Uterus (tissue), 4 donors: ENCODE measurements around the gene SLC35G6. TPM values are rescaled to one million over a fixed set of nuclear protein-coding genes. Genes with fewer than 3 reads are reported as not detected.
"Not testable (repeated sequence)": the region's sequence is repeated elsewhere in the genome, so short reads cannot be mapped to it uniquely, and the experiment has no call there.

ENCODE experiments used
- DNase-seq, 2 donors: peaks; one replicate each; pipeline ENCODE4 v3.0.0-alpha.2; 2019 to 2020
- H3K27ac ChIP-seq, 2 donors: fragments of 200-600 bp; sonication (generic); 1 replicate in 1 of 2; 2 replicates in 1 of 2; pipeline ENCODE4 v1.5.1; 2016 to 2018
- H3K27me3 ChIP-seq, 2 donors: fragments of 200-600 bp; sonication (generic); one replicate each; pipeline ENCODE4 v1.5.1; 2018 to 2019; ENCODE audit warnings: control low read depth in 1 of 2
- H3K36me3 ChIP-seq, 2 donors: fragments of 200-600 bp; sonication (generic); one replicate each; pipeline ENCODE4 v1.5.1; 2019; ENCODE audit warnings: control low read depth in 1 of 2
- H3K4me1 ChIP-seq, 2 donors: fragments of 200-600 bp; sonication (generic); one replicate each; pipeline ENCODE4 v1.5.1; 2018 to 2019; ENCODE audit warnings: control low read depth in 1 of 2
- H3K4me3 ChIP-seq, 2 donors: fragments of 200-600 bp; sonication (generic); 1 replicate in 1 of 2; 2 replicates in 1 of 2; pipeline ENCODE4 v1.5.1; 2018 to 2019; ENCODE audit warnings: mild to moderate bottlenecking in 1 of 2
- H3K9me3 ChIP-seq, 2 donors: fragments of 200-600 bp; sonication (generic); one replicate each; pipeline ENCODE4 v1.5.1; 2019; ENCODE audit warnings: control low read depth in 1 of 2
- POLR2A ChIP-seq, 2 donors: fragments of 450-650 bp; IDR thresholded peaks; one replicate each; pipeline ENCODE4 v1.6.1; 2016; ENCODE audit warnings: antibody characterized with exemption in 2 of 2, mild to moderate bottlenecking in 1 of 2, moderate library complexity in 1 of 2
- intact Hi-C: fragments of 100-400 bp; cut with DNase I; formaldehyde crosslinking; loops from one replicate; pipeline ENCODE4 v1.15.1; 2023; ENCODE audit warnings: low total_unique reads
- total RNA-seq, 4 donors: library from RNA; depleted of rRNA in 3 of 4; stranded (reverse); fragments of >200 nt in 3 of 4; gene quantifications; one replicate each; pipeline versions ENCODE4 v1.1.0 to v1.2.4, GENCODE V29; 2014 to 2023
- TF ChIP-seq, protein P1 (sequence below), 4 experiments: fragments of 200-600 bp in 2 of 4; fragments of 450-650 bp in 2 of 4; sonication (generic) in 2 of 4; IDR thresholded peaks; one replicate each; pipeline ENCODE4 v1.5.1; 2016 to 2019; ENCODE audit warnings: antibody characterized with exemption in 4 of 4, mild to moderate bottlenecking in 2 of 4, moderate library complexity in 1 of 4
- donor health status: DM: yes; HTN: yes; CAD: no.

SLC35G6 gene
- total RNA-seq = not detected

GRCh38 chr17:7481275-7481674, at the start of gene SLC35G6:
Gene SLC35G6, plus strand, starts transcription at chr17:7481446. Its CDS starts 71 bp downstream, at chr17:7481517.
- H3K9me3 ChIP-seq, H3K4me3 ChIP-seq, H3K4me1 ChIP-seq, DNase-seq, H3K27me3 ChIP-seq, H3K36me3 ChIP-seq: not testable (repeated sequence)
- intact Hi-C loops = loop anchor here (10.0 kb wide), 1 partner anchor 46 kb away; the partner anchor contains the start of genes FGF11 and TMEM102
- peak within 1 kb of the TSS; percentile 99 to 100 for H3K27ac ChIP-seq

GRCh38 chr17:7432296-7432695, 49.0 kb upstream of the SLC35G6 start:
- H3K9me3 ChIP-seq = no peaks in the 10 kb centered on the region
- H3K36me3 ChIP-seq = no peaks in the 10 kb centered on the region
- no peak for DNase-seq
- no peak overlapping the region for H3K4me3 ChIP-seq
- no peaks in the 10 kb centered on the region for H3K27me3 ChIP-seq
- intact Hi-C loops = loop anchor here (10.0 kb wide), 1 partner anchor 53 kb away; the partner anchor contains the start of genes POLR2A and SLC35G6
- no peak for TF ChIP-seq POLR2A (IDR thresholded peaks at IDR 0.05)
- TF ChIP-seq, protein P1, sequence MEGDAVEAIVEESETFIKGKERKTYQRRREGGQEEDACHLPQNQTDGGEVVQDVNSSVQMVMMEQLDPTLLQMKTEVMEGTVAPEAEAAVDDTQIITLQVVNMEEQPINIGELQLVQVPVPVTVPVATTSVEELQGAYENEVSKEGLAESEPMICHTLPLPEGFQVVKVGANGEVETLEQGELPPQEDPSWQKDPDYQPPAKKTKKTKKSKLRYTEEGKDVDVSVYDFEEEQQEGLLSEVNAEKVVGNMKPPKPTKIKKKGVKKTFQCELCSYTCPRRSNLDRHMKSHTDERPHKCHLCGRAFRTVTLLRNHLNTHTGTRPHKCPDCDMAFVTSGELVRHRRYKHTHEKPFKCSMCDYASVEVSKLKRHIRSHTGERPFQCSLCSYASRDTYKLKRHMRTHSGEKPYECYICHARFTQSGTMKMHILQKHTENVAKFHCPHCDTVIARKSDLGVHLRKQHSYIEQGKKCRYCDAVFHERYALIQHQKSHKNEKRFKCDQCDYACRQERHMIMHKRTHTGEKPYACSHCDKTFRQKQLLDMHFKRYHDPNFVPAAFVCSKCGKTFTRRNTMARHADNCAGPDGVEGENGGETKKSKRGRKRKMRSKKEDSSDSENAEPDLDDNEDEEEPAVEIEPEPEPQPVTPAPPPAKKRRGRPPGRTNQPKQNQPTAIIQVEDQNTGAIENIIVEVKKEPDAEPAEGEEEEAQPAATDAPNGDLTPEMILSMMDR (IDR thresholded peaks at IDR 0.05) = no peak
- peaks cover 0 to 18% of the 10 kb centered on the region in 2 donors for H3K4me1 ChIP-seq
- H3K27ac ChIP-seq = no peak overlapping the region

- TF ChIP-seq POLR2A (IDR thresholded peaks at IDR 0.05) = no peak
- TF ChIP-seq, protein P1 (IDR thresholded peaks at IDR 0.05) = no peak
- Histone ChIP-seq H3K4me1 (peaks cover 0 to 43% of the 10 kb centered on the region in 2 donors), H3K4me3 (peak overlapping the region; percentile 29 to 30), H3K36me3 (no peaks in the 10 kb centered on the region), H3K27ac (peak overlapping the region; percentile 5 to 44), H3K27me3 (peaks cover 0 to 23% of the 10 kb centered on the region in 2 donors), H3K9me3 (no peaks in the 10 kb centered on the region)
- intact Hi-C loops = loop anchor here (10.0 kb wide), 1 partner anchor 49 kb away; the partner anchor contains the start of genes POLR2A and SLC35G6
- no peak for DNase-seq
Measured at GRCh38 chr17:7435676-7436555, 45.3 kb upstream of the SLC35G6 start.

DNA sequence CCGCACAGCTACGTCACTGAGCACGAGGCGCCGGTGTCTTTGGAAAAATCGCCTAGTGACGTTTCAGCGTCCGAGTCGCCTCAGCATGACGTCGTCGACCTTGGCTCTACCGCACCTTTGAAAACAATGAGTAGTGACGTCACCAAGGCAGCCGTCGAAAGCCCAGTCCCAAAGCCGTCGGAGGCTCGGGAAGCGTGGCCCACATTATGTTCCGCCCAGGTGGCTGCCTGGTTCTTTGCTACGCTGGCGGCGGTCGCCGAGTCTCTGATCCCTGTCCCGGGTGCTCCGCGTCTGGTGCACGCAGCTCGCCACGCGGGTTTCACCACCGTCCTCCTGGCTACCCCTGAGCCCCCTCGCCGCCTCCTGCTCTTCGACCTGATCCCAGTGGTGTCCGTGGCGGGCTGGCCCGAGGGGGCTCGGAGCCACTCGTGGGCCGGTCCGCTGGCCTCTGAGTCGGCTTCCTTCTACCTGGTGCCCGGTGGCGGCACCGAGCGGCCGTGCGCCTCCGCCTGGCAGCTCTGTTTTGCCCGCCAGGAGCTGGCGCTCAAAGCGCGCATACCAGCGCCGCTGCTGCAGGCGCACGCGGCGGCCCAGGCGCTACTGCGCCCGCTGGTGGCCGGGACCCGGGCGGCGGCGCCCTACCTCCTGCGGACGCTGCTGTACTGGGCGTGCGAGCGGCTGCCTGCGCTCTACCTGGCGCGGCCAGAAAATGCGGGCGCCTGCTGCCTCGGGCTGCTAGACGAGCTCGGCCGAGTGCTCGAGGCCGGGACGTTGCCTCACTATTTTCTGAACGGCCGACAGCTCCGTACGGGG, 44.5 kb upstream of the SLC35G6 start:
- Histone ChIP-seq H3K9me3 (no peaks in the 10 kb centered on the region), H3K36me3 (no peaks in the 10 kb centered on the region), H3K4me1 (peaks cover 0 to 43% of the 10 kb centered on the region in 2 donors), H3K27me3 (peaks cover 0 to 23% of the 10 kb centered on the region in 2 donors), H3K27ac (peak overlapping the region; percentile 28 to 64), H3K4me3 (peak overlapping the region; percentile 16 to 26)
- DNase-seq = peak; percentile 57 to 75
- TF ChIP-seq POLR2A (IDR thresholded peaks at IDR 0.05) = peak in 1 of 2 donors; percentile 43
- TF ChIP-seq, protein P1 (IDR thresholded peaks at IDR 0.05) = peak; percentile 59 to 97 (median 92)
- intact Hi-C loops = loop anchor here (10.0 kb wide), 1 partner anchor 48 kb away; the partner anchor contains the start of genes POLR2A and SLC35G6

DNA sequence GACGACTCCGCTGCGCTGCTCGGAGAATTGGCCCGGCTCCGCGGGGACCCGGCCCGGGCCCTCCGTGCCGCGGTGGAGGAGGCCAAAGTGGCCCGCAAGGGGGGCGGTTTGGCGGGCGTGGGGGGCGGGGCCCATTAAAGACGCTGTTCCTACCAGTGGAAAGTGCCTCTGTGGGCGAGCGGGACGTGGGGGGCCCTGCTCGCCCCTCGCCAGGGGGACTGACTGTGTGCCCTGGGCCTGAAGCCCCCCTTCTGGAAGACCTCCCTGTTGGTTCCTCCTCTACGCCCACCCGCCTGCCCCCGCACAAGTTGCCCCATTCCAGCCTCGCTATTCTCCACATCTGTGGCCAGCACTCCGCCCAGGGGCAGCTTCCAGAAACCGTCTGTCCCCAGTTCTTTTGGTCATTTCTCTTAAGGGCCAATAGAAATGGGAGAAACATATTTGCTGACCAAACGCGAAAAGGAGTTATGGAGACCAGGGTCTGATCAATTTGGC, 43.8 kb upstream of the SLC35G6 start:
- Histone ChIP-seq H3K4me1 (peaks cover 0 to 43% of the 10 kb centered on the region in 2 donors), H3K4me3 (peak overlapping the region; percentile 15 to 16), H3K9me3 (no peaks in the 10 kb centered on the region), H3K27me3 (peaks cover 0 to 23% of the 10 kb centered on the region in 2 donors), H3K27ac (peak overlapping the region; percentile 41 to 64), H3K36me3 (no peaks in the 10 kb centered on the region)
- intact Hi-C loops = loop anchor here (10.0 kb wide), 1 partner anchor 47 kb away; the partner anchor contains the start of genes POLR2A and SLC35G6
- no peak for DNase-seq
- TF ChIP-seq, protein P1 (IDR thresholded peaks at IDR 0.05) = no peak
- no peak for TF ChIP-seq POLR2A (IDR thresholded peaks at IDR 0.05)
